Activated CD8-positive, alpha-beta memory T cell treated with anti-CD3 and anti-CD28 coated beads, Interleukin-2, amount 10 ng/mL, durations not matched to agents 7 days and 5 days (primary cell): ENCODE results near the gene REPS2. TPM values are rescaled to one million over a fixed set of nuclear protein-coding genes. Genes with fewer than 3 reads are reported as not detected.
"Not testable (repeated sequence)": the region's sequence is repeated elsewhere in the genome, so short reads cannot be mapped to it uniquely, and the experiment has no call there.

Experiments used
- ATAC-seq: fragments of 150-1000 bp; cut with Tn5 transposase; one replicate; pipeline ENCODE4 v1.10.0; 2021; ENCODE audit warnings: moderate library complexity
- CTCF ChIA-PET: fragments of 350-600 bp; sonication (Branson Sonifier 250); formaldehyde crosslinking; loops from one replicate; lab custom pipeline; 2021; ENCODE audit warnings: antibody characterized with exemption; lab: Charles Lee
- DNase-seq: peaks from one replicate; pipeline ENCODE4 v3.0.0-alpha.2; 2020
- H3K27ac Mint-ChIP-seq: one replicate; pipeline ENCODE4 v1.8.0; 2021; ENCODE audit warnings: mild to moderate bottlenecking, mixed read lengths
- H3K27me3 Mint-ChIP-seq: one replicate; pipeline ENCODE4 v1.8.0; 2021; ENCODE audit warnings: mixed read lengths
- H3K36me3 Mint-ChIP-seq: one replicate; pipeline ENCODE4 v1.8.0; 2021; ENCODE audit warnings: mild to moderate bottlenecking, mixed read lengths
- H3K4me1 Mint-ChIP-seq: one replicate; pipeline ENCODE4 v1.8.0; 2021; ENCODE audit warnings: mixed read lengths
- H3K4me3 Mint-ChIP-seq: one replicate; pipeline ENCODE4 v1.8.0; 2021; ENCODE audit warnings: mild to moderate bottlenecking, moderate library complexity, mixed read lengths
- H3K9me3 Mint-ChIP-seq: one replicate; pipeline ENCODE4 v1.8.0; 2022; ENCODE audit warnings: low read depth, mixed read lengths
- total RNA-seq, 2 experiments: library from RNA; stranded (reverse); gene quantifications; one replicate each; pipeline ENCODE4 v1.2.3, GENCODE V29; 2021

Gene REPS2
- total RNA-seq, 2 experiments from 2014 or later, result not detected

- H3K4me1 Mint-ChIP-seq, result no peaks in the 10 kb centered on the region
- no peaks in the 10 kb centered on the region for H3K36me3 Mint-ChIP-seq
- CTCF ChIA-PET, result interaction anchor here (0.7 to 1.0 kb wide), 2 partner anchors 9 to 49 kb away, joined by 3 read pairs; no protein-coding TSS in a partner anchor
- H3K27ac Mint-ChIP-seq, result no peak overlapping the region
- no peak for DNase-seq
- H3K4me3 Mint-ChIP-seq, result no peak overlapping the region
- ATAC-seq, result no peak
- no peaks in the 10 kb centered on the region for H3K9me3 Mint-ChIP-seq
- peaks cover 6% of the 10 kb centered on the region for H3K27me3 Mint-ChIP-seq
Observed at GRCh38 chrX:16931855-16932575, 14.4 kb upstream of the REPS2 start.

GRCh38 chrX:16934185-16934584 lies 12.3 kb upstream of the REPS2 start:
- Mint-ChIP-seq H3K4me3 (no peak overlapping the region), H3K27ac (no peak overlapping the region), H3K36me3 (no peaks in the 10 kb centered on the region), H3K4me1 (no peaks in the 10 kb centered on the region), H3K9me3 (no peaks in the 10 kb centered on the region), H3K27me3 (peaks cover 6% of the 10 kb centered on the region)
- ATAC-seq (no peak), DNase-seq (no peak)
- CTCF ChIA-PET, result no interaction called here

GRCh38 chrX:16946971-16947562 lies 609 bp downstream of the REPS2 start:
- H3K4me3 Mint-ChIP-seq, result peak overlapping the region; percentile 62
- H3K36me3 Mint-ChIP-seq, result no peaks in the 10 kb centered on the region
- peak; percentile 40 for ATAC-seq
- no peaks in the 10 kb centered on the region for H3K9me3 Mint-ChIP-seq
- H3K27ac Mint-ChIP-seq, result no peak overlapping the region
- DNase-seq, result no peak
- CTCF ChIA-PET, result interaction anchor here (2.4 kb wide), 1 partner anchor 63 kb away, joined by 6 read pairs; no protein-coding TSS in a partner anchor
- peaks cover 3% of the 10 kb centered on the region for H3K4me1 Mint-ChIP-seq
- peaks cover 31% of the 10 kb centered on the region for H3K27me3 Mint-ChIP-seq

- DNase-seq, result no peak
- Mint-ChIP-seq H3K27ac (no peak overlapping the region), H3K9me3 (no peaks in the 10 kb centered on the region), H3K27me3 (peaks cover 34% of the 10 kb centered on the region), H3K4me3 (no peak overlapping the region), H3K36me3 (no peaks in the 10 kb centered on the region), H3K4me1 (peaks cover 3% of the 10 kb centered on the region)
- no peak for ATAC-seq
- CTCF ChIA-PET, result no interaction called here
Observed at GRCh38 chrX:16950423-16950822, 4.0 kb downstream of the REPS2 start.

- peaks cover 13% of the 10 kb centered on the region for H3K27me3 Mint-ChIP-seq
- DNase-seq, result no peak
- ATAC-seq, result no peak
- H3K27ac Mint-ChIP-seq, result no peak overlapping the region
- CTCF ChIA-PET, result no interaction called here
- no peaks in the 10 kb centered on the region for H3K9me3 Mint-ChIP-seq
- no peaks in the 10 kb centered on the region for H3K4me1 Mint-ChIP-seq
- no peak overlapping the region for H3K4me3 Mint-ChIP-seq
- H3K36me3 Mint-ChIP-seq, result no peaks in the 10 kb centered on the region
Observed at GRCh38 chrX:16953606-16954211, 7.3 kb downstream of the REPS2 start.

GRCh38 chrX:16957751-16958150 lies 11.3 kb downstream of the REPS2 start:
- H3K27ac Mint-ChIP-seq, result no peak overlapping the region
- no peaks in the 10 kb centered on the region for H3K36me3 Mint-ChIP-seq
- H3K4me3 Mint-ChIP-seq, result no peak overlapping the region
- peaks cover 3% of the 10 kb centered on the region for H3K27me3 Mint-ChIP-seq
- H3K9me3 Mint-ChIP-seq, result no peaks in the 10 kb centered on the region
- DNase-seq, result no peak
- no peak for ATAC-seq
- no peaks in the 10 kb centered on the region for H3K4me1 Mint-ChIP-seq
- CTCF ChIA-PET, result no interaction called here

- no peaks in the 10 kb centered on the region for H3K36me3 Mint-ChIP-seq
- no peaks in the 10 kb centered on the region for H3K9me3 Mint-ChIP-seq
- ATAC-seq, result no peak
Observed at GRCh38 chrX:16958356-16958755, 11.9 kb downstream of the REPS2 start.

GRCh38 chrX:16962661-16963060 lies 16.2 kb downstream of the REPS2 start:
- H3K9me3 Mint-ChIP-seq, H3K36me3 Mint-ChIP-seq, DNase-seq, CTCF ChIA-PET, H3K27ac Mint-ChIP-seq, H3K27me3 Mint-ChIP-seq, ATAC-seq, H3K4me3 Mint-ChIP-seq, H3K4me1 Mint-ChIP-seq: not testable (repeated sequence)

More at GRCh38 chrX:16958356-16958755, 11.9 kb downstream of the REPS2 start:
- Mint-ChIP-seq H3K27ac (no peak overlapping the region), H3K27me3 (peaks cover 3% of the 10 kb centered on the region), H3K4me3 (no peak overlapping the region), H3K4me1 (no peaks in the 10 kb centered on the region)
- DNase-seq, result no peak
- CTCF ChIA-PET, result no interaction called here

GRCh38 chrX:16963216-16963615 lies 16.8 kb downstream of the REPS2 start:
- Mint-ChIP-seq H3K36me3 (no peaks in the 10 kb centered on the region), H3K27me3 (no peaks in the 10 kb centered on the region), H3K9me3 (no peaks in the 10 kb centered on the region), H3K4me3 (no peak overlapping the region), H3K4me1 (no peaks in the 10 kb centered on the region), H3K27ac (no peak overlapping the region)
- CTCF ChIA-PET, result no interaction called here
- no peak for ATAC-seq
- DNase-seq, result no peak

GRCh38 chrX:16964976-16965375 lies 18.5 kb downstream of the REPS2 start:
- CTCF ChIA-PET, DNase-seq, H3K27ac Mint-ChIP-seq, H3K27me3 Mint-ChIP-seq, H3K4me1 Mint-ChIP-seq, H3K9me3 Mint-ChIP-seq, ATAC-seq, H3K4me3 Mint-ChIP-seq, H3K36me3 Mint-ChIP-seq: not testable (repeated sequence)

GRCh38 chrX:16966752-16967448 lies 20.4 kb downstream of the REPS2 start:
- CTCF ChIA-PET, result no interaction called here
- Mint-ChIP-seq H3K4me1 (no peaks in the 10 kb centered on the region), H3K4me3 (no peak overlapping the region), H3K9me3 (no peaks in the 10 kb centered on the region), H3K36me3 (no peaks in the 10 kb centered on the region), H3K27ac (no peak overlapping the region), H3K27me3 (peaks cover 2% of the 10 kb centered on the region)
- ATAC-seq (no peak), DNase-seq (no peak)

GRCh38 chrX:16968753-16969152 lies 22.3 kb downstream of the REPS2 start:
- H3K27ac Mint-ChIP-seq, H3K27me3 Mint-ChIP-seq, H3K4me3 Mint-ChIP-seq, H3K4me1 Mint-ChIP-seq, ATAC-seq, DNase-seq, H3K36me3 Mint-ChIP-seq, H3K9me3 Mint-ChIP-seq, CTCF ChIA-PET: not testable (repeated sequence)

- peaks cover 8% of the 10 kb centered on the region for H3K27me3 Mint-ChIP-seq
- DNase-seq, result no peak
- no peak for ATAC-seq
- H3K4me1 Mint-ChIP-seq, result no peaks in the 10 kb centered on the region
- H3K4me3 Mint-ChIP-seq, result no peak overlapping the region
- no peak overlapping the region for H3K27ac Mint-ChIP-seq
- no peaks in the 10 kb centered on the region for H3K36me3 Mint-ChIP-seq
- CTCF ChIA-PET, result no interaction called here
- no peaks in the 10 kb centered on the region for H3K9me3 Mint-ChIP-seq
Observed at GRCh38 chrX:16970977-16971376, 24.5 kb downstream of the REPS2 start.
